ENCODE data around the gene RSPH9. TPM values are rescaled to one million over a fixed set of nuclear protein-coding genes. Genes with fewer than 3 reads are reported as not detected.

RSPH9 gene
- total and polyA plus RNA-seq, 2 experiments from 2014 or later, result 0.10 to 0.39 TPM

GRCh38 chr6:43713643-43714310, 68.9 kb downstream of the RSPH9 start:
- peaks cover 20% of the 10 kb centered on the region for H3K4me1 Mint-ChIP-seq
- Histone ChIP-seq H4K20me1 (replicated peaks; ENCODE audit: insufficient read depth) (no peaks in the 10 kb centered on the region), H3K9me2 (ENCODE audit: insufficient read depth) (no peaks in the 10 kb centered on the region), H3K4me1 (ENCODE audit: insufficient read depth) (no peaks in the 10 kb centered on the region), H3K27me3 (ENCODE audit: insufficient read depth) (no peaks in the 10 kb centered on the region), H3K4me2 (no peak overlapping the region), H3F3A (replicated peaks; ENCODE audit: low read depth) (no peaks in the 10 kb centered on the region), H3K27ac (ENCODE audit: low read depth) (no peak overlapping the region), H3K4me3 (no peak overlapping the region), H3K36me3 (ENCODE audit: insufficient read depth) (no peaks in the 10 kb centered on the region), H3K79me2 (replicated peaks; ENCODE audit: insufficient read depth) (no peaks in the 10 kb centered on the region), H2AFZ (no peak overlapping the region)
- no peaks in the 10 kb centered on the region for H3K9me3 Mint-ChIP-seq
- H3K4me3 Mint-ChIP-seq, result no peak overlapping the region
- no peaks in the 10 kb centered on the region for H3K36me3 Mint-ChIP-seq (ENCODE audit: low read depth)
- peaks cover 19% of the 10 kb centered on the region for H3K27me3 Mint-ChIP-seq (ENCODE audit: insufficient read depth, low read depth, poor library complexity)
- no peak for TF ChIP-seq EZH2 (IDR thresholded peaks at IDR 0.05; ENCODE audit: low read depth, unreplicated experiment)
- no peak for TF ChIP-seq STAT1 (IDR thresholded peaks at IDR 0.05; ENCODE audit: unreplicated experiment)
- no peak for TF ChIP-seq ETS1 (IDR thresholded peaks at IDR 0.05)
- no peak for TF ChIP-seq POLR2AphosphoS5 (IDR thresholded peaks at IDR 0.05; ENCODE audit: low read depth)
- TF ChIP-seq REST (IDR thresholded peaks at IDR 0.05; ENCODE audit: unreplicated experiment), result no peak
- TF ChIP-seq JUNB (IDR thresholded peaks at IDR 0.05; ENCODE audit: unreplicated experiment), result no peak
- no peak for TF ChIP-seq EZH2phosphoT487 (IDR thresholded peaks at IDR 0.05; ENCODE audit: unreplicated experiment)
- TF ChIP-seq CTCF (conservative IDR thresholded peaks at IDR 0.05; ENCODE audit: low read depth in 2 of 2), result no peak
- TF ChIP-seq CREB1 (CRISPR knock-in tag; IDR thresholded peaks at IDR 0.05; ENCODE audit: low read depth), result no peak
- no peak for TF ChIP-seq ZNF462 (CRISPR knock-in tag; IDR thresholded peaks at IDR 0.05)
- no peak for TF ChIP-seq ZNF114 (CRISPR knock-in tag; IDR thresholded peaks at IDR 0.05)
- TF ChIP-seq NANOG (IDR thresholded peaks at IDR 0.05; ENCODE audit: borderline replicate concordance), result no peak
- no peak for TF ChIP-seq ZNF331 (CRISPR knock-in tag; IDR thresholded peaks at IDR 0.05; ENCODE audit: low read depth)
- no peak for ATAC-seq
- DNase-seq (ENCODE audit: low spot score), result no peak
- no peak overlapping the region for H3K27ac Mint-ChIP-seq

All from GM23338 (cell line).